H1 (cell line): ENCODE measurements around the gene MED1. TPM values are rescaled to one million over a fixed set of nuclear protein-coding genes. Genes with fewer than 3 reads are reported as not detected.

Source experiments
- CTCF ChIA-PET: fragments of 300-600 bp; sonication (Branson Sonifier 250); formaldehyde crosslinking; loops from one replicate; lab custom pipeline; 2021; ENCODE audit not compliant: partially characterized antibody; lab: Charles Lee
- POLR2A ChIA-PET: fragments of 300-600 bp; sonication (Branson Sonifier 250); formaldehyde crosslinking; loops from one replicate; lab custom pipeline; 2021; ENCODE audit warnings: inconsistent platforms; ENCODE audit not compliant: partially characterized antibody; lab: Charles Lee
- DNase-seq, 2 experiments: peaks; one replicate each; pipeline versions ENCODE4 v3.0.0 to v3.0.0-alpha.2; 2010 to 2022; ENCODE audit warnings: low spot score in 2 of 2, low read depth in 1 of 2, mixed read lengths in 1 of 2
- FAIRE-seq: peaks from 2 replicates; lab custom pipeline; 2011; peaks lifted over from hg19 to GRCh38; lab: Jason Lieb, UNC
- H2AFZ ChIP-seq: 2 replicates; pipeline ENCODE4 v1.8.1; 2012; ENCODE audit warnings: low read length, inconsistent platforms
- H2AK5ac ChIP-seq: 2 replicates; pipeline ENCODE4 v1.6.1; 2013; ENCODE audit warnings: low read depth, low read length
- H2BK120ac ChIP-seq: replicated peaks from 2 replicates; pipeline ENCODE3; 2013; ENCODE audit warnings: low read depth, low read length, inconsistent platforms
- H2BK12ac ChIP-seq: 2 replicates; pipeline ENCODE4 v1.6.1; 2013; ENCODE audit warnings: low read depth, low read length
- H2BK15ac ChIP-seq: 2 replicates; pipeline ENCODE4 v1.6.1; 2013; ENCODE audit warnings: low read length
- H2BK20ac ChIP-seq: 2 replicates; pipeline ENCODE4 v1.6.1; 2013; ENCODE audit warnings: low read length
- H2BK5ac ChIP-seq: 2 replicates; pipeline ENCODE4 v1.6.1; 2013; ENCODE audit warnings: low read depth, low read length
- H3K14ac ChIP-seq: 2 replicates; pipeline ENCODE4 v1.6.1; 2013; ENCODE audit warnings: inconsistent platforms; ENCODE audit not compliant: insufficient read length
- H3K18ac ChIP-seq: 2 replicates; pipeline ENCODE4 v1.6.1; 2013; ENCODE audit warnings: low read length; ENCODE audit errors: extremely low read depth
- H3K23ac ChIP-seq: 2 replicates; pipeline ENCODE4 v1.6.1; 2013; ENCODE audit warnings: inconsistent platforms; ENCODE audit not compliant: insufficient read length
- H3K23me2 ChIP-seq: 2 replicates; pipeline ENCODE4 v1.6.1; 2013; ENCODE audit warnings: low read depth, low read length
- H3K27ac ChIP-seq: 2 replicates; pipeline ENCODE4 v1.6.1; 2011; ENCODE audit warnings: low read depth, low read length, inconsistent platforms
- H3K27me3 ChIP-seq, 4 experiments: replicated peaks in 1 of 4; 1 replicate in 1 of 4; 2 replicates in 3 of 4; pipeline versions ENCODE4 v1.6.1 to v1.8.1; 2011 to 2013; ENCODE audit warnings: low read length in 3 of 4, mild to moderate bottlenecking in 3 of 4, inconsistent platforms in 2 of 4, mixed read lengths in 2 of 4, moderate library complexity in 1 of 4; ENCODE audit not compliant: control insufficient read depth in 3 of 4, insufficient read depth in 3 of 4; ENCODE audit errors: extremely low read depth in 1 of 4
- H3K36me3 ChIP-seq, 4 experiments: 2 replicates each; pipeline versions ENCODE4 v1.6.1 to v1.8.1; 2011 to 2013; ENCODE audit warnings: mild to moderate bottlenecking in 4 of 4, low read length in 3 of 4, moderate library complexity in 2 of 4, control low read depth in 1 of 4, inconsistent platforms in 1 of 4; ENCODE audit not compliant: insufficient read depth in 4 of 4, control insufficient read depth in 2 of 4
- H3K4ac ChIP-seq: replicated peaks from 2 replicates; pipeline ENCODE3; 2013; ENCODE audit warnings: low read length, low read depth, mixed read lengths, inconsistent platforms; ENCODE audit not compliant: insufficient read length
- H3K4me1 ChIP-seq, 4 experiments: replicated peaks in 1 of 4; 1 replicate in 1 of 4; 2 replicates in 3 of 4; pipeline versions ENCODE4 v1.6.1 to v1.8.1; 2011 to 2013; ENCODE audit warnings: low read length in 3 of 4, inconsistent platforms in 2 of 4, mixed read lengths in 1 of 4; ENCODE audit not compliant: insufficient read depth in 4 of 4, control insufficient read depth in 3 of 4
- H3K4me2 ChIP-seq, 2 experiments: 2 replicates each; pipeline versions ENCODE4 v1.6.1 to v1.8.1; 2011 to 2013; ENCODE audit warnings: low read depth in 2 of 2, low read length in 2 of 2, control low read depth in 1 of 2, inconsistent platforms in 1 of 2, mild to moderate bottlenecking in 1 of 2; ENCODE audit not compliant: insufficient read depth in 1 of 2
- H3K4me3 ChIP-seq, 4 experiments: fragments of 200-600, 300-600 bp in 1 of 4; sonication (generic), shearing (Covaris generic), sonication (Bioruptor Twin) in 1 of 4; 2 replicates each; pipeline versions ENCODE4 v1.5.1 to v1.8.1; 2011 to 2016; ENCODE audit warnings: low read length in 4 of 4, low read depth in 3 of 4, control low read depth in 2 of 4, inconsistent platforms in 2 of 4, mild to moderate bottlenecking in 2 of 4, mixed read lengths in 1 of 4, moderate library complexity in 1 of 4; ENCODE audit not compliant: insufficient read depth in 2 of 4; ENCODE audit errors: extremely low read depth in 1 of 4
- H3K56ac ChIP-seq: replicated peaks from 2 replicates; pipeline ENCODE3; 2013; ENCODE audit warnings: low read depth, mild to moderate bottlenecking, mixed read lengths, low read length, inconsistent platforms; ENCODE audit not compliant: insufficient read length
- H3K79me1 ChIP-seq: 2 replicates; pipeline ENCODE4 v1.6.1; 2013; ENCODE audit warnings: low read depth, low read length, control low read depth
- H3K79me2 ChIP-seq, 2 experiments: 2 replicates each; pipeline versions ENCODE4 v1.6.1 to v1.8.1; 2012 to 2013; ENCODE audit warnings: low read length in 2 of 2, mild to moderate bottlenecking in 2 of 2, inconsistent platforms in 1 of 2; ENCODE audit not compliant: insufficient read depth in 2 of 2, control insufficient read depth in 1 of 2
- H3K9ac ChIP-seq, 4 experiments: replicated peaks in 1 of 4; 1 replicate in 1 of 4; 2 replicates in 3 of 4; pipeline versions ENCODE4 v1.6.1 to v1.8.1; 2011 to 2013; ENCODE audit warnings: low read depth in 3 of 4, low read length in 3 of 4, control low read depth in 2 of 4, mild to moderate bottlenecking in 2 of 4, moderate library complexity in 2 of 4, inconsistent platforms in 1 of 4; ENCODE audit errors: extremely low read depth in 1 of 4
- H3K9me3 ChIP-seq, 2 experiments: 2 replicates each; pipeline versions ENCODE4 v1.6.1 to v1.8.1; 2012 to 2013; ENCODE audit warnings: mild to moderate bottlenecking in 2 of 2, moderate library complexity in 2 of 2, control low read depth in 1 of 2, inconsistent platforms in 1 of 2, low read depth in 1 of 2, low read length in 1 of 2, mixed read lengths in 1 of 2; ENCODE audit not compliant: insufficient read depth in 2 of 2
- H4K20me1 ChIP-seq, 2 experiments: replicated peaks in 1 of 2; 2 replicates each; pipeline versions ENCODE3 to v1.8.1; 2011 to 2013; ENCODE audit warnings: inconsistent platforms in 2 of 2, low read length in 2 of 2, mild to moderate bottlenecking in 1 of 2; ENCODE audit not compliant: insufficient read depth in 2 of 2, control insufficient read depth in 1 of 2
- H4K5ac ChIP-seq: 2 replicates; pipeline ENCODE4 v1.6.1; 2013; ENCODE audit warnings: low read length, low read depth, mixed read lengths, inconsistent platforms; ENCODE audit not compliant: insufficient read length
- H4K8ac ChIP-seq: 2 replicates; pipeline ENCODE4 v1.8.0; 2013; ENCODE audit warnings: mild to moderate bottlenecking, moderate library complexity, low read length, inconsistent platforms; ENCODE audit not compliant: insufficient read depth; ENCODE audit errors: extremely low read depth
- H4K91ac ChIP-seq: replicated peaks from 2 replicates; pipeline ENCODE3; 2013; ENCODE audit warnings: low read length, mixed read lengths, inconsistent platforms; ENCODE audit not compliant: insufficient read length
- CHD2 ChIP-seq: IDR thresholded peaks from 2 replicates; pipeline ENCODE4 v1.6.1; 2012; ENCODE audit warnings: low read length, improper control_type of control experiment
- CTBP2 ChIP-seq: IDR thresholded peaks from 2 replicates; pipeline ENCODE4 v1.7.0; 2011; ENCODE audit warnings: borderline replicate concordance, mild to moderate bottlenecking, moderate library complexity, mixed read lengths, low read length; ENCODE audit not compliant: insufficient read depth, insufficient read length
- EP300 ChIP-seq, 2 experiments: IDR thresholded peaks; 1 replicate in 1 of 2; 2 replicates in 1 of 2; pipeline ENCODE4 v1.6.1; 2011 to 2012; ENCODE audit warnings: low read depth in 2 of 2, low read length in 2 of 2, mild to moderate bottlenecking in 2 of 2, borderline replicate concordance in 1 of 2, inconsistent platforms in 1 of 2, moderate library complexity in 1 of 2
- EZH2 ChIP-seq: fragments of 200-600 bp; sonication (generic); IDR thresholded peaks from 2 replicates; pipeline ENCODE4 v1.7.1; 2012; ENCODE audit warnings: low read depth, mild to moderate bottlenecking, moderate library complexity, low read length, inconsistent platforms; ENCODE audit not compliant: severe bottlenecking
- HDAC6 ChIP-seq: IDR thresholded peaks from one replicate; pipeline ENCODE4 v1.7.1; 2012; ENCODE audit warnings: low read depth, mild to moderate bottlenecking, inconsistent platforms, low read length, moderate library complexity
- RNF2 ChIP-seq: fragments of 200-900, 300-1000 bp; sonication (generic); IDR thresholded peaks from 2 replicates; pipeline ENCODE4 v1.7.1; 2016; ENCODE audit warnings: borderline replicate concordance, low read depth, mild to moderate bottlenecking, antibody characterized with exemption, low read length; ENCODE audit not compliant: poor library complexity, severe bottlenecking; ENCODE audit errors: missing control alignments
- RXRA ChIP-seq: IDR thresholded peaks from 2 replicates; pipeline ENCODE4 v1.6.1; 2011; ENCODE audit warnings: low read depth, mild to moderate bottlenecking, low read length, moderate library complexity; ENCODE audit not compliant: insufficient read depth
- SUZ12 ChIP-seq: fragments of 200-600 bp; sonication (generic); IDR thresholded peaks from 2 replicates; pipeline ENCODE4 v1.6.1; 2012; ENCODE audit warnings: mild to moderate bottlenecking, inconsistent platforms, low read length, moderate library complexity, mixed read lengths
- TAF7 ChIP-seq: optimal IDR thresholded peaks from 2 replicates; pipeline ENCODE3; 2011; ENCODE audit warnings: low read depth, mild to moderate bottlenecking, inconsistent platforms, low read length, moderate library complexity, borderline replicate concordance
- WGBS, 2 experiments: shearing (Covaris generic) in 1 of 2; methylation state at CpG; one replicate each; pipeline versions ENCODE4 v1.1.6 to v1.1.7; 2013 to 2015; ENCODE audit warnings: low lambda C conversion rate in 2 of 2, mixed read lengths in 2 of 2, inconsistent platforms in 1 of 2, low coverage in 1 of 2, missing lambda C conversion rate in 1 of 2; ENCODE audit not compliant: insufficient replicate concordance in 2 of 2, insufficient coverage in 1 of 2, insufficient read length in 1 of 2; ENCODE audit errors: extremely low coverage in 1 of 2, missing lambda C conversion rate in 1 of 2; 5-methylcytosine and 5-hydroxymethylcytosine counted together
- polyA plus RNA-seq, 7 experiments: library from polyadenylated mRNA; depleted of rRNA in 3 of 7; stranded (reverse) in 5 of 7; unstranded in 2 of 7; fragments of >200 nt in 5 of 7; fragments of 200-250 nt in 2 of 7; gene quantifications; 1 replicate in 5 of 7; 2 replicates in 1 of 7; 4 replicates in 1 of 7; pipeline versions ENCODE4 v1.2.1 to v1.2.3, GENCODE V29; 2011 to 2013; ENCODE audit warnings: missing spikeins in 2 of 7, mixed read lengths in 2 of 7
- total RNA-seq: library from RNA; stranded (reverse); fragmentation: NEBNext Ultra II Directional; extraction: Animal tissue kit (Norgen Biotek cat#: 25700); gene quantifications from 2 replicates; pipeline ENCODE4 v1.2.1, GENCODE V29; 2021
- TF ChIP-seq, protein P1 (sequence below), 3 experiments: IDR thresholded peaks; 1 replicate in 2 of 3; 2 replicates in 1 of 3; pipeline versions ENCODE4 v1.5.1 to v1.6.1; 2011; ENCODE audit warnings: low read length in 3 of 3, mild to moderate bottlenecking in 3 of 3, inconsistent platforms in 2 of 3, low read depth in 1 of 3, moderate library complexity in 1 of 3; ENCODE audit not compliant: insufficient read depth in 1 of 3; ENCODE audit errors: control extremely low read depth in 1 of 3

Gene MED1
- total and polyA plus RNA-seq, 2 of the 8 experiments (the other 6 are each of a cell fraction or from before 2014, with no cell fraction given): 24.7 to 56.5 TPM

- Histone ChIP-seq H2BK15ac (no peak overlapping the region), H3K23ac (no peak overlapping the region), H3K9ac (no peak overlapping the region), H3K4me2 (no peak overlapping the region), H3K4me1 (no peaks in the 10 kb centered on the region), H3K23me2 (no peaks in the 10 kb centered on the region), H3K79me2 (peaks cover 0 to 7% of the 10 kb centered on the region in 2 experiments; a peak in 2 of 4 replicates), H3K18ac (no peak overlapping the region), H2AFZ (no peak overlapping the region), H2BK5ac (no peak overlapping the region), H3K27me3 (no peaks in the 10 kb centered on the region), H3K56ac (no peak overlapping the region), H2BK12ac (no peak overlapping the region), H3K9me3 (no peaks in the 10 kb centered on the region), H3K36me3 (peaks cover 0 to 2% (median 0%) of the 10 kb centered on the region in 4 experiments; a peak in 2 of 8 replicates), H4K91ac (no peak overlapping the region), H4K5ac (no peak overlapping the region), H3K4me3 (no peak overlapping the region), H3K14ac (no peak overlapping the region), H4K20me1 (peaks cover 0 to 1% of the 10 kb centered on the region in 2 experiments), H4K8ac (no peak overlapping the region), H2AK5ac (no peak overlapping the region), H2BK20ac (no peak overlapping the region), H3K4ac (no peak overlapping the region), H3K27ac (no peak overlapping the region), H2BK120ac (no peak overlapping the region), H3K79me1 (peaks cover 2% of the 10 kb centered on the region; the same call in 1 of the 2 replicates)
- TF ChIP-seq RNF2 (no peak), CHD2 (no peak), EZH2 (no peak), CTBP2 (no peak), RXRA (no peak), SUZ12 (no peak), EP300 (IDR thresholded peaks at IDR 0.05; ENCODE audit: borderline replicate concordance in 1 of 2, low read depth in 2 of 2, low read length in 2 of 2) (no peak), HDAC6 (no peak), TAF7 (no peak)
- TF ChIP-seq, protein P1, sequence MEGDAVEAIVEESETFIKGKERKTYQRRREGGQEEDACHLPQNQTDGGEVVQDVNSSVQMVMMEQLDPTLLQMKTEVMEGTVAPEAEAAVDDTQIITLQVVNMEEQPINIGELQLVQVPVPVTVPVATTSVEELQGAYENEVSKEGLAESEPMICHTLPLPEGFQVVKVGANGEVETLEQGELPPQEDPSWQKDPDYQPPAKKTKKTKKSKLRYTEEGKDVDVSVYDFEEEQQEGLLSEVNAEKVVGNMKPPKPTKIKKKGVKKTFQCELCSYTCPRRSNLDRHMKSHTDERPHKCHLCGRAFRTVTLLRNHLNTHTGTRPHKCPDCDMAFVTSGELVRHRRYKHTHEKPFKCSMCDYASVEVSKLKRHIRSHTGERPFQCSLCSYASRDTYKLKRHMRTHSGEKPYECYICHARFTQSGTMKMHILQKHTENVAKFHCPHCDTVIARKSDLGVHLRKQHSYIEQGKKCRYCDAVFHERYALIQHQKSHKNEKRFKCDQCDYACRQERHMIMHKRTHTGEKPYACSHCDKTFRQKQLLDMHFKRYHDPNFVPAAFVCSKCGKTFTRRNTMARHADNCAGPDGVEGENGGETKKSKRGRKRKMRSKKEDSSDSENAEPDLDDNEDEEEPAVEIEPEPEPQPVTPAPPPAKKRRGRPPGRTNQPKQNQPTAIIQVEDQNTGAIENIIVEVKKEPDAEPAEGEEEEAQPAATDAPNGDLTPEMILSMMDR (IDR thresholded peaks at IDR 0.05; ENCODE audit: control extremely low read depth in 1 of 3, insufficient read depth in 1 of 3, low read depth in 1 of 3, low read length in 3 of 3): no peak
- FAIRE-seq: no peak
- DNase-seq: no peak
- ChIA-PET CTCF (interaction anchor here (0.7 kb wide), 1 partner anchor 244 kb away, joined by 3 read pairs; no protein-coding TSS in a partner anchor), POLR2A (interaction anchor here (0.6 to 1.5 kb wide), 2 partner anchors 10 to 20 kb away, joined by 3 to 4 read pairs; no protein-coding TSS in a partner anchor)
- WGBS, 2 experiments: 92% methylated on average over 6 of the region's 6 CpGs; no CpG with 5 or more reads in 1 of the 2 experiments
Observed at GRCh38 chr17:39483506-39483905, 32.4 kb upstream of the MED1 start.
